Measurements from ENCODE around the gene F10.

The F10 gene

DNA sequence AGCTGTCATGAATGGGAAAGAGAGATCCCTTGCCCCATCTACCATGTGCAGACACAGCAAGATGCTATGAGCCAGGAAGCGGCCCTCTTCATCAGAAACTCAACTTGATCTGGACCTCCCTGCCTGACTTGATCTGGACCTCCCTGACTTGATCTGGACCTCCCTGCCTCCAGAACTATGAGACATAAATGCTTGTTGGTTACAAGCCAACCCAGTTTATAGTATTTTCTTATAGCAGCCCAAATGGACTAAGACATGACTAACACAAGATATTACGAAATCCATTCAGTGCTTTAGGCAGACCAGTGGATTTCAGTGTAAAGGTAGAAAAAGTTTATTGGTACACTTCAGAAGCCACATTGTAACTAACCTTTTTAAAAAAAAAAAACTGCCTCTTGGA lies 70.3 kb downstream of the F10 start:
- DNase-seq (ENCODE audit: low read depth in 2 of 2): no peak

GRCh38 chr13:113195360-113195759 lies 72.8 kb downstream of the F10 start:
- DNase-seq (ENCODE audit: low read depth in 2 of 2): no peak

- DNase-seq (ENCODE audit: low read depth in 2 of 2): no peak
Observed at GRCh38 chr13:113196970-113197737, 74.6 kb downstream of the F10 start.
